ENCODE data around the gene CNTNAP2. TPM values are rescaled to one million over a fixed set of nuclear protein-coding genes. Genes with fewer than 3 reads are reported as not detected.

CNTNAP2 gene
- total and polyA plus RNA-seq, 9 of the 15 experiments (the other 6 are each of a cell fraction or from before 2014, with no cell fraction given) = 0.04 to 0.62 (median 0.09) TPM; not detected in 4

GRCh38 chr7:147472556-147472955, 1356.0 kb downstream of the CNTNAP2 start:
- POLR2A ChIA-PET = no interaction called here
- intact Hi-C loops (cut with micrococcal nuclease) (no loop called here), in situ Hi-C loops (cut with MboI) (no loop called here)
- Histone ChIP-seq H3K27ac (ENCODE audit: extremely low read depth, low read depth, low read length) (no peak overlapping the region), H3K27me3 (ENCODE audit: control insufficient read depth in 2 of 2, insufficient read depth in 2 of 2, low read length in 2 of 2) (no peaks in the 10 kb centered on the region), H3K9me1 (ENCODE audit: control insufficient read depth, insufficient read depth, low read length) (no peaks in the 10 kb centered on the region), H3K4me2 (ENCODE audit: insufficient read depth, low read length) (no peak overlapping the region), H3K9ac (ENCODE audit: insufficient read depth in 1 of 2, low read depth in 2 of 2, low read length in 2 of 2) (no peak overlapping the region), H4K20me1 (replicated peaks; ENCODE audit: control insufficient read depth, insufficient read depth, low read length) (no peaks in the 10 kb centered on the region), H3K9me3 (replicated peaks; ENCODE audit: control insufficient read depth, insufficient read depth, low read depth, low read length) (peaks cover 3% of the 10 kb centered on the region), H3K79me2 (ENCODE audit: control insufficient read depth, insufficient read depth, low read length) (no peaks in the 10 kb centered on the region), H3K4me3 (no peak overlapping the region), H2AFZ (ENCODE audit: low read depth, low read length) (no peak overlapping the region), H3K36me3 (ENCODE audit: control insufficient read depth, insufficient read depth, low read length) (no peaks in the 10 kb centered on the region), H3K4me1 (replicated peaks in 1 of 2; ENCODE audit: control insufficient read depth in 2 of 2, insufficient read depth in 2 of 2, low read length in 2 of 2) (no peaks in the 10 kb centered on the region)
- FAIRE-seq (no peak), DNase-seq (ENCODE audit: extremely low read depth in 1 of 4, low spot score in 3 of 4) (no peak), ATAC-seq (no peak)
- CTCF ChIA-PET (ENCODE audit: low intra/inter-chr PET ratio) = no interaction called here
- TF ChIP-seq ADNP (tag; IDR thresholded peaks at IDR 0.05) = no peak
- TF ChIP-seq PREB (CRISPR knock-in tag; IDR thresholded peaks at IDR 0.05) = no peak
- no peak for TF ChIP-seq JUND (IDR thresholded peaks at IDR 0.05; ENCODE audit: borderline replicate concordance, low read depth, low read length)
- no peak for TF ChIP-seq JUND (tag; IDR thresholded peaks at IDR 0.05; ENCODE audit: borderline replicate concordance, low read depth, low read length)
- no peak for TF ChIP-seq FIP1L1 (IDR thresholded peaks at IDR 0.05; ENCODE audit: low read depth, low read length, poor library complexity, severe bottlenecking)
- BruUV-seq (replicated peaks) = no TSS peak

- Histone ChIP-seq H3K9ac (ENCODE audit: insufficient read depth in 1 of 2, low read depth in 2 of 2, low read length in 2 of 2) (no peak overlapping the region), H3K79me2 (ENCODE audit: control insufficient read depth, insufficient read depth, low read length) (no peaks in the 10 kb centered on the region), H3K9me1 (ENCODE audit: control insufficient read depth, insufficient read depth, low read length) (no peaks in the 10 kb centered on the region), H3K27ac (ENCODE audit: extremely low read depth, low read depth, low read length) (no peak overlapping the region), H3K9me3 (replicated peaks; ENCODE audit: control insufficient read depth, insufficient read depth, low read depth, low read length) (peaks cover 3% of the 10 kb centered on the region; the same call in 1 of the 2 replicates), H4K20me1 (replicated peaks; ENCODE audit: control insufficient read depth, insufficient read depth, low read length) (no peaks in the 10 kb centered on the region), H3K4me3 (no peak overlapping the region), H3K4me1 (replicated peaks in 1 of 2; ENCODE audit: control insufficient read depth in 2 of 2, insufficient read depth in 2 of 2, low read length in 2 of 2) (no peaks in the 10 kb centered on the region), H2AFZ (ENCODE audit: low read depth, low read length) (no peak overlapping the region), H3K4me2 (ENCODE audit: insufficient read depth, low read length) (no peak overlapping the region), H3K36me3 (ENCODE audit: control insufficient read depth, insufficient read depth, low read length) (no peaks in the 10 kb centered on the region), H3K27me3 (ENCODE audit: control insufficient read depth in 2 of 2, insufficient read depth in 2 of 2, low read length in 2 of 2) (no peaks in the 10 kb centered on the region)
- ATAC-seq (no peak), FAIRE-seq (no peak), DNase-seq (ENCODE audit: extremely low read depth in 1 of 4, low spot score in 3 of 4) (no peak)
- WGBS (ENCODE audit: insufficient coverage, low coverage, missing lambda C conversion rate) = 0% methylated on average over 4 of the region's 4 CpGs
- POLR2A ChIA-PET = no interaction called here
- intact Hi-C loops (cut with micrococcal nuclease) = no loop called here
- CTCF ChIA-PET (ENCODE audit: low intra/inter-chr PET ratio) = no interaction called here
- in situ Hi-C loops (cut with MboI) = no loop called here
- no TSS peak for BruUV-seq (replicated peaks)
- no peak for TF ChIP-seq SUPT5H (IDR thresholded peaks at IDR 0.05)
- TF ChIP-seq KAT8 (IDR thresholded peaks at IDR 0.05; ENCODE audit: low read depth) = no peak
- TF ChIP-seq ATF3 (IDR thresholded peaks at IDR 0.05) = peak; percentile 18; the same call in 1 of the 2 replicates
- no peak for TF ChIP-seq ATF3 (CRISPR knock-in tag; conservative IDR thresholded peaks at IDR 0.05)
- no peak for TF ChIP-seq CEBPG (CRISPR knock-in tag; IDR thresholded peaks at IDR 0.05)
- TF ChIP-seq CEBPG (tag; conservative IDR thresholded peaks at IDR 0.05 in 1 of 2, IDR thresholded peaks at IDR 0.05 in 1 of 2) = peak in 1 of 2 experiments; percentile 42; a peak in 1 of 4 replicates
- TF ChIP-seq SREBF2 (CRISPR knock-in tag; IDR thresholded peaks at IDR 0.05) = no peak
These were observed 1358.3 kb downstream of the CNTNAP2 start for GRCh38 chr7:147474862-147475261.
